ENCODE data around the gene CNMD. TPM values are rescaled to one million over a fixed set of nuclear protein-coding genes. Genes with fewer than 3 reads are reported as not detected.

The CNMD gene
- total RNA-seq, 6 experiments from 2014 or later = not detected

DNA sequence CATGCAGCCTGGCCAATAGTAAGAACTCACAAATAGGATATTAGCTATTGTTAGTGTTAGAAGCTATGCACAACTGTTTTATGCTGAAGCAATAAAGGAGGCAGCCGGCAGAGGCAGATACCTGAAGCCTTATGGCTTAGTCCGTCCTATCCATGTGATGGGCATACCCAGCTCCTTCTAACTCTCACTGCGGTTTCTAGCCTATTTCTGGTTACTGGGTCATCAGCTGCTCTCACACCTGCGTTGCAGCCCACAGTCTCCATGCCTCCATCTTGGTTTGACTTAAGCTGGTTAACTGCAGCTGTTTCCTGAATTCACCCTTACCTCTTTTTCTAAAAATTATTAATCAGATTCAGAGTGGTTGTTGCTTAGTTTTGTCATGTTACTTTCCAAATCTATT is 40.5 kb upstream of the CNMD start:
- TF ChIP-seq POLR2A (IDR thresholded peaks at IDR 0.05) = no peak
- TF ChIP-seq, protein P1, sequence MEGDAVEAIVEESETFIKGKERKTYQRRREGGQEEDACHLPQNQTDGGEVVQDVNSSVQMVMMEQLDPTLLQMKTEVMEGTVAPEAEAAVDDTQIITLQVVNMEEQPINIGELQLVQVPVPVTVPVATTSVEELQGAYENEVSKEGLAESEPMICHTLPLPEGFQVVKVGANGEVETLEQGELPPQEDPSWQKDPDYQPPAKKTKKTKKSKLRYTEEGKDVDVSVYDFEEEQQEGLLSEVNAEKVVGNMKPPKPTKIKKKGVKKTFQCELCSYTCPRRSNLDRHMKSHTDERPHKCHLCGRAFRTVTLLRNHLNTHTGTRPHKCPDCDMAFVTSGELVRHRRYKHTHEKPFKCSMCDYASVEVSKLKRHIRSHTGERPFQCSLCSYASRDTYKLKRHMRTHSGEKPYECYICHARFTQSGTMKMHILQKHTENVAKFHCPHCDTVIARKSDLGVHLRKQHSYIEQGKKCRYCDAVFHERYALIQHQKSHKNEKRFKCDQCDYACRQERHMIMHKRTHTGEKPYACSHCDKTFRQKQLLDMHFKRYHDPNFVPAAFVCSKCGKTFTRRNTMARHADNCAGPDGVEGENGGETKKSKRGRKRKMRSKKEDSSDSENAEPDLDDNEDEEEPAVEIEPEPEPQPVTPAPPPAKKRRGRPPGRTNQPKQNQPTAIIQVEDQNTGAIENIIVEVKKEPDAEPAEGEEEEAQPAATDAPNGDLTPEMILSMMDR (IDR thresholded peaks at IDR 0.05) = no peak
- Histone ChIP-seq H3K27me3 (no peaks in the 10 kb centered on the region), H3K36me3 (no peaks in the 10 kb centered on the region), H3K4me1 (no peaks in the 10 kb centered on the region), H3K9me3 (no peaks in the 10 kb centered on the region), H3K4me3 (no peak overlapping the region), H3K27ac (no peak overlapping the region)
- intact Hi-C loops (cut with DNase I) = no loop called here
- ATAC-seq = no peak
- DNase-seq = no peak
- 64% methylated on average over 3 of the region's 4 CpGs for WGBS (ENCODE audit: insufficient coverage, low coverage, low lambda C conversion rate, missing lambda C conversion rate)

DNA sequence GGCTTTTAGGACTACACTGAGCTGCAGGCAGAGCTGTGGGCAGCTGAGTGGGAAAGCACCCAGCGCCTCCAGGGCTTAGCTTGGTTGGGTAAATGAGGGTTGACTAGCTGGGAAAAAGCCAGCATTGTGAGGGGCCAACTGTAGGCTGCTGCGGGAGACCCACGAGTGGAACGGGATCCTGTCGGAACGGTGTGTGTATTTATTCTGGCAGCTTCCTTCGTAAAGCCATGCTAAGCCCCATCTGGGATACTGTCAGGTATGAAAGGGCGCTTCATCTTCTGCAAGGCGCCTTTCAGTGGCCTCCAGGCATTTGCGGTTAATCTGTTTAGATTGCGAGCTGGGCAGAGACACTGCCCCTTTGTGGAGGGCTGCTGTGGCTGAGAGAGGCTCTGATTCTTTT is 39.5 kb upstream of the CNMD start:
- no peaks in the 10 kb centered on the region for H3K36me3 ChIP-seq
- WGBS (ENCODE audit: insufficient coverage, low coverage, low lambda C conversion rate, missing lambda C conversion rate) = 27% methylated on average over 2 of the region's 11 CpGs
- H3K4me1 ChIP-seq = no peaks in the 10 kb centered on the region
- H3K27ac ChIP-seq = no peak overlapping the region
- intact Hi-C loops (cut with DNase I) = no loop called here
- H3K27me3 ChIP-seq = no peaks in the 10 kb centered on the region
- DNase-seq (no peak), ATAC-seq (no peak)
- H3K9me3 ChIP-seq = no peaks in the 10 kb centered on the region
- TF ChIP-seq POLR2A (IDR thresholded peaks at IDR 0.05) = no peak
- TF ChIP-seq, protein P1 (IDR thresholded peaks at IDR 0.05) = no peak
- H3K4me3 ChIP-seq = no peak overlapping the region

DNA sequence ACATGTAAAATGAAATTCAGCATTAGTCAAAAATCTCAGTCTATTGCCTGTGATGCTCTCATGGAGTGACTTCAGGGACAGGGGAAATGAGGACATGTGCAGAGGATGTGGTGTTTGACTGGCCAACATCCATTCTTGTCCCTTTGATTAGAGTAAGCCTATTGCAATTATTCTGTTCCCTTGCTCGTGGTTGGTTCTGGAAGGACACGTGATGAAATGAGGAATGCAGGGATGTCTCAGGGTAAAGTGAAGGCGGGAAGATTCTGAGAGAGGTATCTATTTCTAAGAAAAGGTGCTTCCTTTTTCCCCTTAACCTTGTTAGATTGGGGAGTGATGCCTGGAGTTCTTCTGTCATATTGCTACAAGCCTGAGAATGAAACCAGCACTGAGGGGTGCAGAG is 37.1 kb upstream of the CNMD start:
- Histone ChIP-seq H3K36me3 (no peaks in the 10 kb centered on the region), H3K4me1 (no peaks in the 10 kb centered on the region), H3K27ac (no peak overlapping the region), H3K4me3 (no peak overlapping the region), H3K9me3 (no peaks in the 10 kb centered on the region), H3K27me3 (no peaks in the 10 kb centered on the region)
- no peak for ATAC-seq
- TF ChIP-seq, protein P1 (IDR thresholded peaks at IDR 0.05) = no peak
- TF ChIP-seq POLR2A (IDR thresholded peaks at IDR 0.05) = no peak
- intact Hi-C loops (cut with DNase I) = no loop called here
- WGBS (ENCODE audit: insufficient coverage, low coverage, low lambda C conversion rate, missing lambda C conversion rate) = 44% methylated on average over 3 of the region's 3 CpGs
- no peak for DNase-seq

DNA sequence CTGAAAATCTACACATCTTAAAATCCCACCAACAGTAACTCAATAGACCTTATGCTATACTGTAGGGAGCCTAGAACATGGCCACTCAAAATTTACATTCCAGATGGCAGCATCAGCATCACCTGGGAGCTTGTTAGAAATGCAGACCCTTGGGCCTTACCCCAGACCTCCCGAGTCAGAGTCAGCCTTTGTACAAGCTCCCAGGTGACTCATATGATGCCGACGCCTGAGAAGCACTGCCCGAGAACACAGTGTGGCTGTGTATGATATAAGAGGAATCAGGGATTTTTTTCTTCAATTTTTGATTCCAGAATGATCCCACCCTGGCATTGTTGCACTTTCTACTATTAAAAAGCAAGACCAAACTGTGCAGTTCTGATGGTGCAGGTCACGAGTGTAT is 35.9 kb upstream of the CNMD start:
- 48% methylated on average over 5 of the region's 5 CpGs for WGBS (ENCODE audit: insufficient coverage, low coverage, low lambda C conversion rate, missing lambda C conversion rate)
- no peaks in the 10 kb centered on the region for H3K36me3 ChIP-seq
- H3K4me1 ChIP-seq = no peaks in the 10 kb centered on the region
- DNase-seq (no peak), ATAC-seq (no peak)
- no peaks in the 10 kb centered on the region for H3K9me3 ChIP-seq
- TF ChIP-seq POLR2A (IDR thresholded peaks at IDR 0.05) = no peak
- TF ChIP-seq, protein P1 (IDR thresholded peaks at IDR 0.05) = no peak
- no peak overlapping the region for H3K4me3 ChIP-seq
- no peak overlapping the region for H3K27ac ChIP-seq
- intact Hi-C loops (cut with DNase I) = no loop called here
- H3K27me3 ChIP-seq = no peaks in the 10 kb centered on the region

DNA sequence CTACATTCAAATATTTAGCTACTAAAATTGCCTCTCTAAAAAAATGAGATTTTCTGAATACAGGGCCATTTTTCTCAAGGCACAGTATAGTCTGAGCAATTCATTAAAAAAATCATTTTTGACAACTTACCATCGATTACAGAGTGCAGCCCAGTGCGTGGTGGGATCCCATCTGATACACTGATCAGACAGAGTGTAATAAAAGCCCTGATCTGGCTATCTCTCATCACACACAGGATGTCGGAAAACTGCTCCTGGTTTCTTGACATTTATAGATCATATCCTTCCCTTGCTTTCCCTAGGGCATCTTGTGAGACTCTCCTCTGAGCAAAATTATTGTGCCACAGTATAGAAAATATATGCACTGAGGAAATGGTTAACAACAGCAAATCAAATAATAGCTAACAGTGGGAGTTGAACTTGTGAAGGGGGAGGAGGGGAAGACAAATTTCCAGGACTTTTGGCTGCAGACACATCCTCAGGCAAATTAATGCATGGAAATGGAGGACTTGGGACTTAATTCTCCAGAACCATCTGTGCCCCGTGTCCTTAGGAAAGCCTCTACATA is 28.4 kb upstream of the CNMD start:
- ATAC-seq (no peak), DNase-seq (no peak)
- H3K27ac ChIP-seq = no peak overlapping the region
- no peak for TF ChIP-seq POLR2A (IDR thresholded peaks at IDR 0.05)
- TF ChIP-seq, protein P1 (IDR thresholded peaks at IDR 0.05) = no peak
- H3K36me3 ChIP-seq = no peaks in the 10 kb centered on the region
- no peaks in the 10 kb centered on the region for H3K9me3 ChIP-seq
- no peaks in the 10 kb centered on the region for H3K27me3 ChIP-seq
- H3K4me3 ChIP-seq = no peak overlapping the region
- intact Hi-C loops (cut with DNase I) = no loop called here
- WGBS (ENCODE audit: insufficient coverage, low coverage, low lambda C conversion rate, missing lambda C conversion rate) = 40% methylated on average over 4 of the region's 4 CpGs
- H3K4me1 ChIP-seq = no peaks in the 10 kb centered on the region

Measured in right lobe of liver (tissue), 6 donors.